KMS-11 (cell line): Measurements from ENCODE around the gene NFX1.

Experiments
- H2AFZ ChIP-seq: fragments of 200-600 bp; sonication (generic); 2 replicates; pipeline ENCODE4 v1.6.1; 2016; ENCODE audit warnings: antibody characterized with exemption, mixed run types, low read depth
- H3K27ac ChIP-seq: fragments of 200-600 bp; sonication (generic); 2 replicates; pipeline ENCODE4 v1.6.1; 2016; ENCODE audit warnings: mild to moderate bottlenecking, mixed run types
- H3K27me3 ChIP-seq: fragments of 200-600 bp; sonication (generic); 2 replicates; pipeline ENCODE4 v1.6.1; 2017; ENCODE audit warnings: mild to moderate bottlenecking, low read depth, mixed run types, moderate library complexity; ENCODE audit not compliant: insufficient read depth
- H3K36me3 ChIP-seq: fragments of 200-600 bp; sonication (generic); 2 replicates; pipeline ENCODE4 v1.6.1; 2017; ENCODE audit warnings: mild to moderate bottlenecking, mixed run types; ENCODE audit not compliant: insufficient read depth
- H3K4me1 ChIP-seq: fragments of 200-600 bp; sonication (generic); 2 replicates; pipeline ENCODE4 v1.6.1; 2016; ENCODE audit warnings: mild to moderate bottlenecking, low read depth, mixed run types; ENCODE audit not compliant: poor library complexity, severe bottlenecking
- H3K4me2 ChIP-seq: fragments of 200-600 bp; sonication (generic); 2 replicates; pipeline ENCODE4 v1.7.0; 2016; ENCODE audit warnings: mild to moderate bottlenecking, mixed run types
- H3K4me3 ChIP-seq: fragments of 200-600 bp; sonication (generic); IDR thresholded peaks from 2 replicates; pipeline ENCODE4 v1.6.1; 2017; ENCODE audit warnings: low read depth, low read length, mixed read lengths; ENCODE audit not compliant: insufficient read depth
- H3K79me2 ChIP-seq: fragments of 200-600 bp; sonication (generic); 2 replicates; pipeline ENCODE4 v1.6.1; 2016; ENCODE audit warnings: low read depth, mixed run types; ENCODE audit not compliant: insufficient read depth
- H3K9ac ChIP-seq: fragments of 200-600 bp; sonication (generic); 2 replicates; pipeline ENCODE4 v1.6.1; 2016; ENCODE audit warnings: mild to moderate bottlenecking, mixed run types
- H4K20me1 ChIP-seq: fragments of 200-600 bp; sonication (generic); 2 replicates; pipeline ENCODE4 v1.6.1; 2016; ENCODE audit warnings: mild to moderate bottlenecking, mixed run types; ENCODE audit not compliant: insufficient read depth
- CTCF ChIP-seq: fragments of 200-600 bp; sonication (generic); conservative IDR thresholded peaks from 2 replicates; pipeline ENCODE4 v1.6.1; 2017; ENCODE audit warnings: low read depth, mild to moderate bottlenecking, antibody characterized with exemption, low read length, moderate library complexity, mixed read lengths

NFX1 gene

GRCh38 chr9:33245341-33245740 is 45.0 kb upstream of the NFX1 start:
- Histone ChIP-seq H3K79me2 (no peaks in the 10 kb centered on the region), H3K4me2 (no peak overlapping the region), H4K20me1 (no peaks in the 10 kb centered on the region), H3K36me3 (no peaks in the 10 kb centered on the region), H2AFZ (no peak overlapping the region), H3K4me3 (no peak overlapping the region), H3K27me3 (no peaks in the 10 kb centered on the region), H3K9ac (no peak overlapping the region), H3K4me1 (peaks cover 12% of the 10 kb centered on the region), H3K27ac (no peak overlapping the region)
- TF ChIP-seq CTCF = no peak

GRCh38 chr9:33246269-33246860 is 44.0 kb upstream of the NFX1 start:
- Histone ChIP-seq H4K20me1 (no peaks in the 10 kb centered on the region), H3K27me3 (no peaks in the 10 kb centered on the region), H3K4me1 (peaks cover 19% of the 10 kb centered on the region), H3K4me2 (no peak overlapping the region), H3K27ac (no peak overlapping the region), H3K9ac (no peak overlapping the region), H2AFZ (no peak overlapping the region), H3K79me2 (no peaks in the 10 kb centered on the region), H3K36me3 (no peaks in the 10 kb centered on the region), H3K4me3 (no peak overlapping the region)
- no peak for TF ChIP-seq CTCF

GRCh38 chr9:33248606-33249005 is 41.7 kb upstream of the NFX1 start:
- Histone ChIP-seq H3K4me3 (no peak overlapping the region), H3K27me3 (no peaks in the 10 kb centered on the region), H3K4me2 (no peak overlapping the region), H3K9ac (no peak overlapping the region), H4K20me1 (no peaks in the 10 kb centered on the region), H3K4me1 (peaks cover 19% of the 10 kb centered on the region), H3K36me3 (no peaks in the 10 kb centered on the region), H3K79me2 (no peaks in the 10 kb centered on the region), H2AFZ (no peak overlapping the region), H3K27ac (no peak overlapping the region)
- TF ChIP-seq CTCF = no peak

GRCh38 chr9:33249087-33249658 is 41.1 kb upstream of the NFX1 start:
- Histone ChIP-seq H3K4me1 (peaks cover 19% of the 10 kb centered on the region), H3K36me3 (no peaks in the 10 kb centered on the region), H4K20me1 (no peaks in the 10 kb centered on the region), H3K4me3 (no peak overlapping the region), H3K9ac (no peak overlapping the region), H3K27ac (no peak overlapping the region; the same call in 1 of the 2 replicates), H2AFZ (no peak overlapping the region), H3K79me2 (no peaks in the 10 kb centered on the region), H3K27me3 (no peaks in the 10 kb centered on the region), H3K4me2 (no peak overlapping the region)
- TF ChIP-seq CTCF = no peak
